ENCODE results near the gene CD300LF. TPM values are rescaled to one million over a fixed set of nuclear protein-coding genes. Genes with fewer than 3 reads are reported as not detected.

Gene CD300LF
- total and polyA plus RNA-seq, 10 of the 15 experiments (the other 5 are each of a cell fraction or from before 2014, with no cell fraction given): 0.15 TPM; not detected in 9

DNA sequence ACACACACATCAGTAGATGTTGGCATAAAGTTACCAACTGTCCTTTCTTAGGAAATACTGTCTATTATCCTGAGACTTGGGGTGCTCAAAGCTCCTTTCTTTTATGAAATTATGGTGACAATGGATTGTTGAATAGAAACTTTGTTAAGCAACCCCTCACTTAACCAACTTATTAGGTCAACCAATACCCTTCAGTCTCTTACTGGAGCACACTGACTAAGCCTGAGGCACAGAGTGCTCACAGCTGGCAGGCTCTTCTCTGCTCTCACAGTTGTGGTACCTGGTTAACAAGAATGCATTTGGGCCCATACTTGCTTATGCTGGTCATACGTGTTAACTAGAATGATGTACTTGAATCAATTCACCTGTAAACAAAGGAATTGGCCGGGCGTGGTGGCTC, 24.8 kb downstream of the CD300LF start:
- FAIRE-seq (no peak), ATAC-seq (no peak), DNase-seq (ENCODE audit: low read depth, low spot score) (no peak)
- Histone ChIP-seq H3K27me3 (replicated peaks in 1 of 2; ENCODE audit: control insufficient read depth in 2 of 2, insufficient read depth in 2 of 2, low read length in 1 of 2) (no peaks in the 10 kb centered on the region; a peak in 1 of 4 replicates), H3K4me2 (ENCODE audit: control insufficient read depth, insufficient read depth) (no peak overlapping the region), H3K4me3 (no peak overlapping the region), H3K9me3 (replicated peaks; ENCODE audit: control insufficient read depth, insufficient read depth, low read length) (no peaks in the 10 kb centered on the region), H4K20me1 (ENCODE audit: control insufficient read depth, insufficient read depth) (no peaks in the 10 kb centered on the region), H3K36me3 (ENCODE audit: control insufficient read depth in 2 of 2, insufficient read depth in 2 of 2, low read length in 1 of 2) (no peaks in the 10 kb centered on the region), H3K9ac (ENCODE audit: control insufficient read depth, insufficient read depth, low read length) (no peak overlapping the region), H3K27ac (ENCODE audit: control insufficient read depth, insufficient read depth) (no peak overlapping the region; the same call in 1 of the 2 replicates), H3K4me1 (ENCODE audit: control insufficient read depth, insufficient read depth, low read length) (peaks cover 21% of the 10 kb centered on the region), H3K79me2 (ENCODE audit: control insufficient read depth, insufficient read depth, low read length) (no peaks in the 10 kb centered on the region), H2AFZ (ENCODE audit: control insufficient read depth, low read depth, low read length) (no peak overlapping the region)
- intact Hi-C loops (cut with micrococcal nuclease; ENCODE audit: unreplicated experiment): loop anchor here (5.0 kb wide), 1 partner anchor 49 kb away; the partner anchor contains the start of gene RAB37
- 78% methylated on average over 3 of the region's 3 CpGs for WGBS (ENCODE audit: insufficient coverage, insufficient replicate concordance, low lambda C conversion rate, missing lambda C conversion rate)
- no peak for TF ChIP-seq IKZF1 (conservative IDR thresholded peaks at IDR 0.05)
- TF ChIP-seq, protein P1, sequence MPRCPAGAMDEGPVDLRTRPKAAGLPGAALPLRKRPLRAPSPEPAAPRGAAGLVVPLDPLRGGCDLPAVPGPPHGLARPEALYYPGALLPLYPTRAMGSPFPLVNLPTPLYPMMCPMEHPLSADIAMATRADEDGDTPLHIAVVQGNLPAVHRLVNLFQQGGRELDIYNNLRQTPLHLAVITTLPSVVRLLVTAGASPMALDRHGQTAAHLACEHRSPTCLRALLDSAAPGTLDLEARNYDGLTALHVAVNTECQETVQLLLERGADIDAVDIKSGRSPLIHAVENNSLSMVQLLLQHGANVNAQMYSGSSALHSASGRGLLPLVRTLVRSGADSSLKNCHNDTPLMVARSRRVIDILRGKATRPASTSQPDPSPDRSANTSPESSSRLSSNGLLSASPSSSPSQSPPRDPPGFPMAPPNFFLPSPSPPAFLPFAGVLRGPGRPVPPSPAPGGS (IDR thresholded peaks at IDR 0.05; ENCODE audit: borderline replicate concordance, insufficient read depth, low read depth, low read length, poor library complexity, severe bottlenecking): no peak
- TF ChIP-seq STAT1 (conservative IDR thresholded peaks at IDR 0.05): no peak
- no peak for TF ChIP-seq SUPT20H (IDR thresholded peaks at IDR 0.05; ENCODE audit: borderline replicate concordance, control insufficient read depth, low read depth, low read length)
- no peak for TF ChIP-seq FOXK2 (IDR thresholded peaks at IDR 0.05)
- TF ChIP-seq RAD51 (IDR thresholded peaks at IDR 0.05): no peak
- no peak for TF ChIP-seq ATF2 (IDR thresholded peaks at IDR 0.05; ENCODE audit: low read length)
- no peak for TF ChIP-seq BACH1 (IDR thresholded peaks at IDR 0.05; ENCODE audit: borderline replicate concordance)
- no peak for TF ChIP-seq MTA2 (IDR thresholded peaks at IDR 0.05; ENCODE audit: low read depth)
- no peak for TF ChIP-seq CREM (IDR thresholded peaks at IDR 0.05; ENCODE audit: low read depth)
- no peak for TF ChIP-seq MEF2A (IDR thresholded peaks at IDR 0.05; ENCODE audit: insufficient read depth, low read depth, low read length)
- TF ChIP-seq KAT2A (conservative IDR thresholded peaks at IDR 0.05; ENCODE audit: control insufficient read depth, low read depth, low read length): no peak
- no peak for TF ChIP-seq SREBF2 (IDR thresholded peaks at IDR 0.05; ENCODE audit: low read length)
- CTCF ChIA-PET: interaction anchor here (1.5 to 7.8 kb wide), 3 partner anchors 28 to 49 kb away, joined by 3 to 61 read pairs (median 20); partner anchors contain the start of gene RAB37
- no TSS peak for BruUV-seq (replicated peaks)
- POLR2A ChIA-PET: interaction anchor here (0.6 to 1.0 kb wide), 4 partner anchors 28 to 1584 kb away, joined by 3 read pairs; partner anchors contain the start of gene RAB37
- SMC1A ChIA-PET (ENCODE audit: uncharacterized antibody, unreplicated experiment): interaction anchor here (1.0 to 5.9 kb wide), 2 partner anchors 32 to 49 kb away, joined by 3 to 39 read pairs; partner anchors contain the start of gene RAB37
- RAD21 ChIA-PET (ENCODE audit: unreplicated experiment): interaction anchor here (3.6 kb wide), 1 partner anchor 49 kb away, joined by 25 read pairs; the partner anchor contains the start of gene RAB37
- in situ Hi-C loops (cut with MboI): no loop called here
